ENCODE data around the gene CLDN10. TPM values are rescaled to one million over a fixed set of nuclear protein-coding genes. Genes with fewer than 3 reads are reported as not detected.

CLDN10 gene
- total and polyA plus RNA-seq, 2 of the 8 experiments (the other 6 are each of a cell fraction or from before 2014, with no cell fraction given) = 41.2 to 43.6 TPM

DNA sequence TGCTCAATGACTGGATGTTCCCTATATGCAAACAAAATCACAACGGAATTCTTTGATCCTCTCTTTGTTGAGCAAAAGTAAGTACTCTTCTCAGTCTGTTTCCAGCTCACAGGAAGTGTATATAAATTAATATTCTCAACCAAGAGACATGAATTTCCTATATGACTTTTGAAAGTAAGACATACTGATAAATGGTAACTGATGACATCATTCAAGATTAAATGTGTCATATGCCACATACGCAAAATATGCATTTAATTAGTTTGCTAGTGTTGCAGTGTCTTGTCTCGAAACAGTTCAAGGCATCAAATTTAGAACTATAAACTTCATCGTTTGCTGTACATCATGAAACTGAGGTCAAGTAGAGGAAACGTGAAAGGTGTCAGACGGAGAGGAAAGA, 7.9 kb downstream of the CLDN10 start:
- H3K79me2 ChIP-seq (ENCODE audit: control insufficient read depth in 1 of 2, insufficient read depth in 2 of 2, low read length in 2 of 2) = 0 out of 4 replicates have a peak, but pooled peaks cover 0 to 4% of the 10 kb centered on the region in 2 experiments
- DNase-seq (ENCODE audit: low read depth in 1 of 2, low spot score in 2 of 2) (no peak), FAIRE-seq (no peak)
- no peaks in the 10 kb centered on the region; a peak in 2 of 8 replicates for H3K36me3 ChIP-seq (ENCODE audit: control insufficient read depth in 2 of 4, insufficient read depth in 4 of 4, low read length in 3 of 4)
- H4K20me1 ChIP-seq (replicated peaks in 1 of 2; ENCODE audit: control insufficient read depth in 1 of 2, insufficient read depth in 2 of 2, low read length in 2 of 2) = peaks cover 0 to 2% of the 10 kb centered on the region in 2 experiments
- H2BK120ac ChIP-seq (replicated peaks; ENCODE audit: low read depth, low read length) = no peak overlapping the region
- no peak overlapping the region for H3K4me3 ChIP-seq (ENCODE audit: extremely low read depth in 1 of 4, insufficient read depth in 2 of 4, low read depth in 3 of 4, low read length in 4 of 4)
- 86% methylated on average over 6 of the region's 6 CpGs; no CpG with 5 or more reads in 1 of the 2 experiments for WGBS, 2 experiments (ENCODE audit: extremely low coverage in 1 of 2, insufficient coverage in 1 of 2, insufficient read length in 1 of 2, insufficient replicate concordance in 2 of 2, low coverage in 1 of 2, low lambda C conversion rate in 2 of 2, missing lambda C conversion rate in 1 of 2)
- POLR2A ChIA-PET (ENCODE audit: partially characterized antibody) = no interaction called here
- H4K91ac ChIP-seq (replicated peaks; ENCODE audit: insufficient read length, low read length) = no peak overlapping the region
- no peaks in the 10 kb centered on the region for H3K27me3 ChIP-seq (replicated peaks in 1 of 4; ENCODE audit: control insufficient read depth in 3 of 4, extremely low read depth in 1 of 4, insufficient read depth in 3 of 4, low read length in 3 of 4)
- no peaks in the 10 kb centered on the region for H3K4me1 ChIP-seq (replicated peaks in 1 of 4; ENCODE audit: control insufficient read depth in 3 of 4, insufficient read depth in 4 of 4, low read length in 3 of 4)
- no peak overlapping the region for H2AFZ ChIP-seq (ENCODE audit: low read length)
- no peak overlapping the region for H3K56ac ChIP-seq (replicated peaks; ENCODE audit: insufficient read length, low read depth, low read length)
- H3K4me2 ChIP-seq (ENCODE audit: insufficient read depth in 1 of 2, low read depth in 2 of 2, low read length in 2 of 2) = no peak overlapping the region
- H2AK5ac ChIP-seq (ENCODE audit: low read depth, low read length) = no peak overlapping the region
- TF ChIP-seq POLR2A (IDR thresholded peaks at IDR 0.05; ENCODE audit: control extremely low read depth in 1 of 2, low read depth in 2 of 2, low read length in 2 of 2) (no peak), CHD2 (IDR thresholded peaks at IDR 0.05; ENCODE audit: low read length) (no peak), TAF7 (optimal IDR thresholded peaks at IDR 0.05; ENCODE audit: borderline replicate concordance, low read depth, low read length) (no peak)
- H3K4ac ChIP-seq (replicated peaks; ENCODE audit: insufficient read length, low read depth, low read length) = no peak overlapping the region
- H3K9me3 ChIP-seq (ENCODE audit: insufficient read depth in 2 of 2, low read depth in 1 of 2, low read length in 1 of 2) = no peaks in the 10 kb centered on the region
- H3K23ac ChIP-seq (ENCODE audit: insufficient read length) = no peak overlapping the region
- H3K9ac ChIP-seq (replicated peaks in 1 of 4; ENCODE audit: extremely low read depth in 1 of 4, low read depth in 3 of 4, low read length in 3 of 4) = no peak overlapping the region
- CTCF ChIA-PET (ENCODE audit: partially characterized antibody) = interaction anchor here (1.6 kb wide), 1 partner anchor 274 kb away, joined by 3 read pairs; no protein-coding TSS in a partner anchor
- no peaks in the 10 kb centered on the region; the same call in 1 of the 2 replicates for H3K79me1 ChIP-seq (ENCODE audit: low read depth, low read length)
- H4K5ac ChIP-seq (ENCODE audit: insufficient read length, low read depth, low read length) = no peak overlapping the region
- no peak overlapping the region for H2BK20ac ChIP-seq (ENCODE audit: low read length)
- H3K27ac ChIP-seq (ENCODE audit: low read depth, low read length) = no peak overlapping the region
- no peaks in the 10 kb centered on the region for H3K23me2 ChIP-seq (ENCODE audit: low read depth, low read length)
- H2BK5ac ChIP-seq (ENCODE audit: low read depth, low read length) = no peak overlapping the region
- no peak overlapping the region for H3K18ac ChIP-seq (ENCODE audit: extremely low read depth, low read length)
- H4K8ac ChIP-seq (ENCODE audit: extremely low read depth, insufficient read depth, low read length) = no peak overlapping the region
- H2BK12ac ChIP-seq (ENCODE audit: low read depth, low read length) = no peak overlapping the region
- no peak overlapping the region for H2BK15ac ChIP-seq (ENCODE audit: low read length)
- H3K14ac ChIP-seq (ENCODE audit: insufficient read length) = no peak overlapping the region
